GM12873 (cell line): ENCODE results near the gene RMDN2.

Experiments used
- TF ChIP-seq, protein P1 (sequence below): IDR thresholded peaks from 2 replicates; pipeline ENCODE4 v1.5.1; 2012; ENCODE audit warnings: low read depth, mild to moderate bottlenecking, moderate library complexity, low read length, control low read depth; ENCODE audit not compliant: insufficient read depth; ENCODE audit errors: missing control alignments

Gene RMDN2, protein sequence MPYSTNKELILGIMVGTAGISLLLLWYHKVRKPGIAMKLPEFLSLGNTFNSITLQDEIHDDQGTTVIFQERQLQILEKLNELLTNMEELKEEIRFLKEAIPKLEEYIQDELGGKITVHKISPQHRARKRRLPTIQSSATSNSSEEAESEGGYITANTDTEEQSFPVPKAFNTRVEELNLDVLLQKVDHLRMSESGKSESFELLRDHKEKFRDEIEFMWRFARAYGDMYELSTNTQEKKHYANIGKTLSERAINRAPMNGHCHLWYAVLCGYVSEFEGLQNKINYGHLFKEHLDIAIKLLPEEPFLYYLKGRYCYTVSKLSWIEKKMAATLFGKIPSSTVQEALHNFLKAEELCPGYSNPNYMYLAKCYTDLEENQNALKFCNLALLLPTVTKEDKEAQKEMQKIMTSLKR

DNA sequence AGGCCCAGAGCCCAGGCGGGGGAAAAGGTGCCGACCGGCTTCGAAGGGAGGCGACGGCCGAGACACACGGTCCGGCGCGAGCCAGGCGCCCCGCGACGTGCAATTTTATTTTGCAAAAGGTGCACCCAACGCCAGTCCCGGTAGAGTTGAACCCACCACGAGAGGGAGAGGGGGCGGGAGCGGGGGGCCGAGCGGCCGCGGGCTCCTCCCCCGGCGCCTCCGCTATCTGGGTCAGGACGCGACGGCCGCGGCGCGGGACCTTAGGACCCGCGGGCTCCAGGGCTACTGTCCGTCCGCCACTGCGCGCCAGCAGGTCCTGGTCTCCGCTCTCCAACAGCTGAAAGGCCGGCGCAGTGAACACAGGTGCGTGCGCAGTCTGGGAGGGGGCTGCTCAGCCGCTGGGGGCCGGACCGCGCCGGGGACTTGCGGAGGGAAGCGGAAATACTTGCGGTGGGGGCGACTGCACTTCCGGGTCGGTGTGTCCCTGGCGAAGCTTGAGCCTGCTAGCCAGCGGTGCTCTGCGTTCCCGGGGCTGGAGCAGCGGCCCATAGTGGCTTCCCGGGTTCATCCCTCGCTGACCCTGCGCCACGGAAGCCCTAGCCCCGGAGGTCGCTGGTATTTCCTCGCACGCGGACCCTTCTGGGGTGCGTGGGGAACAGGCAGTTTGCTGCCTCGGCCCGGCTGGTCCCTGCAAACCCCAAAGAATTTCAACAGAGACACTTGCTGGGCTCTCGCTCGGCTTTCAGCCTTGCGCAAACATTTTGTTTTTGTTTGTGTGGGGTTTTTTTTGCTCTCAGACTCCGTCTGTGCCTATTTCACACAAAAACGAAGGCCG is at the start of gene RMDN2:
Gene RMDN2 (plus strand): TSS at position 225 of the 835 bp plus-strand sequence. CDS start 3,991 bp downstream, outside the sequence.
- TF ChIP-seq, protein P1, sequence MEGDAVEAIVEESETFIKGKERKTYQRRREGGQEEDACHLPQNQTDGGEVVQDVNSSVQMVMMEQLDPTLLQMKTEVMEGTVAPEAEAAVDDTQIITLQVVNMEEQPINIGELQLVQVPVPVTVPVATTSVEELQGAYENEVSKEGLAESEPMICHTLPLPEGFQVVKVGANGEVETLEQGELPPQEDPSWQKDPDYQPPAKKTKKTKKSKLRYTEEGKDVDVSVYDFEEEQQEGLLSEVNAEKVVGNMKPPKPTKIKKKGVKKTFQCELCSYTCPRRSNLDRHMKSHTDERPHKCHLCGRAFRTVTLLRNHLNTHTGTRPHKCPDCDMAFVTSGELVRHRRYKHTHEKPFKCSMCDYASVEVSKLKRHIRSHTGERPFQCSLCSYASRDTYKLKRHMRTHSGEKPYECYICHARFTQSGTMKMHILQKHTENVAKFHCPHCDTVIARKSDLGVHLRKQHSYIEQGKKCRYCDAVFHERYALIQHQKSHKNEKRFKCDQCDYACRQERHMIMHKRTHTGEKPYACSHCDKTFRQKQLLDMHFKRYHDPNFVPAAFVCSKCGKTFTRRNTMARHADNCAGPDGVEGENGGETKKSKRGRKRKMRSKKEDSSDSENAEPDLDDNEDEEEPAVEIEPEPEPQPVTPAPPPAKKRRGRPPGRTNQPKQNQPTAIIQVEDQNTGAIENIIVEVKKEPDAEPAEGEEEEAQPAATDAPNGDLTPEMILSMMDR = peak; percentile 3

DNA sequence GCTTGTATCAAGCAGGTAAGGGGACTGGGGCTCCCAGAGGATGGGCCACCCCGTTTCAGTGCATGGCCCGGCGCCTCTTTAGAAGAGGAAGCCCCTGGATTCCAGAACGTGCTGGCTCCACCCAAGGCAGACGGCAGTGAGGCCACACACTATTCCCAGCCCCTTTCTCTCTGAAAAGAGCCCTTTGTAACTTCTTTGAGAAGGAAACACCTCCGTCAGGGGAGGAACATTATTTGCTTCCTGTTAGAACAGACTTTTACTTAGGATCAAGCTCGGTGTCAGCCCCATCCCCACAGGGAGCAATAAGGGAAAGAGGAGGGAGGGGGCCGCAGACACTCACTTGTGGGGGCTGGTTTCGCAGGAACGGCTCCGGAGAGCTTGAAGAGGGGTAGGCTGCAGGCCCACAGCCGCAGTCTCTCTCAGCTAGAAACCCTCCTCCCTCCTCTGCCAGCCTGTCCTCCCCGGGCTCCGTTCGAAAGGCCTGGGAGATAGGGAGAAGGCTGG is 49.6 kb upstream of the RMDN2 start:
- TF ChIP-seq, protein P1 = no peak

DNA sequence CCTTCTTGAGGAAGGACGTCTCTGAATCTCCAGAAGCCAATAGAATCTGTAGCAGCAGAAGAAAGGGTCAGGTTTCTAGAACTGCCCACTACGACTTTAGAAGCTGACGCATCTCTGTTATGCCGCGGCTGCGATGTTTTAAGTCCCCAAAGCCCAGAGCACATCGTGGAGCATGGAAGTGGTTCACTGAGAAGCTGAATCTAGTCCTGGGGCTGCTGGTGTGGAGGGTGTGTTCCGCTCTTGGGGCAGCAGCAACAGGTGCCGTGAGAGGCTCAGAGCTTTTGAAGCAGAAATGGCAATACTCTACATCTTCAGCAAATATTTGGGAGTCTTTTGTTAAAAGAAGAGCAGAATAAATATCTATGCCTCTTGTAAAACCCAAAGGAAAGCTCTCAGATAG is 48.9 kb upstream of the RMDN2 start:
- TF ChIP-seq, protein P1 = no peak

DNA sequence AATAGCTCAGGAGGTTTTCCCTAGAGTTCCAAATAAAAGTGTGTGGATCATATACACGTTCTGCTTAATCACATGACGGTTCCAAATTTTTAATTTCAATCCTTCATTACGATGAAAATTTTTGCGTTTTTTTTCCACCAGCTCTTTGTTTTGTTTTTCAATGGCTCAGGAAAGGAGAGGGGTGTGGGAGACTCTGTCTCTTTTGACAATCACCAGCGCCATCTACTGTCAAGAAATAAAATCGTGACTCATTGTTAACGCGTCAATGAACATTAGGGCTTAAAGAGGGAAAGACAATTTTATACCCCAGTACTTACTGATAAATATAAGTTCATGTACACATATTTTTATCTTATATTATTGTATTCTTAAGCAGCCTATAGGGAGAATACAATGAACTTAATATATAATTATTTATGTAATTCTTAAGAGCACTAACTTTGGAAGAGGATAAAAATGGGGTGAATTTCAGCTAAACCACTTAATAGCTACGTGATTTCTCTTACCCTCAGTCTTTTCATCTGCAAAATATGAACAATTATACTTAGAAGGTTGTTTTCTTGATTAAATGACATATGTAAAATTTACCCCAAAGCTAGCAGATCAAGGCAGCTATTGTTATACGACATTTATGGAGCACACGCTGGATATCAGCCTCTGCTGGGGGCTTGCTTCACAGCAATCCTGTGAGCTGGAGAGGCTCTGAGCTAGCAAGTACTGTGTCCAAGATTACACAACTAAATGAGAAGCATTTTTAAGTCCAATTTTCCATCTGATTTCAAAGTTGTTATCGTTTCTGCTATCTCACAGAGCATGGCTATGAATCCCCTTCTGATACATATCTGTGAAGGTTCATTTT is 47.4 kb upstream of the RMDN2 start:
- TF ChIP-seq, protein P1 = peak; percentile 62

DNA sequence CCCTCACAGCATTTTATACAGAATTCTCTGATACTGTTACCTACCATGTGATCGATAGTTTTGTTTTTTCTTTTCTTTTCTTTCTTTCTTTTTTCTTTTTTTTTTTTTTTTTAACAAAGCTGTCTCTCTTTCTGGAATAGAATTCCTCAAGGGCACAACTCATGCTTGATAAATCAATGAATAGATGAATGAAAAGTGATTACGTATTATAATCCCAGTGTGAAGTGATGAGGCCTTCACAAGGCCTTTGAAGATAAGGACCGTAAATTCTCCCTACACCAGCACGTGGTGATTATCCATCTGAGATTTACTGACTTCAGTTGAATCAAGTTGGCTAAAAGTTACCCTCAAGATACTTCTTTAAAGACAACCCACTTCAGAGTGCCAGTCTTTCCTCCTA is 46.6 kb upstream of the RMDN2 start:
- TF ChIP-seq, protein P1 = no peak

DNA sequence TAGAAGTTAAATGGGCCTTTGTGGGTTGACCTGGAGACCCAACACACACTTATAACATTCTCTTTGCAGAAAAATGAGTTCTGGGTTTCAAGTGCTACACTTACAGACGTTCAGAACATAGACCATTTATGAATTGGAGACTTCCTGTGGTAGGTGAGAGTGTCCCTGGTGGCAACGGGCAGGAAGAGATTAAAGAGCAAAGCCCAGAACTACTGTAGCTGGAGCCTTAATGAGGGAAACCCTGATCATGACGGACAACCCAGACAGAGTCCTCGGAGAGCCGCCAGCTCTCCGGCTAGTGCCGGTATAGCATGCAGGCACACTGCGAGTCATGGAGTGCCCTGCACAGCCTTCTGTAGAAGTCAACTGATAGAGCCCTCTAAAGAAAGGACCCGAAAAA is 44.5 kb upstream of the RMDN2 start:
- TF ChIP-seq, protein P1 = peak; percentile 38
